Endothelial cell (in vitro differentiated cells): ENCODE measurements around the gene ALOX15B. TPM values are rescaled to one million over a fixed set of nuclear protein-coding genes. Genes with fewer than 3 reads are reported as not detected.

Source experiments
- DNase-seq: peaks from one replicate; pipeline ENCODE4 v3.0.0; 2021; ENCODE audit warnings: low spot score
- H3K27ac Mint-ChIP-seq: one replicate; pipeline ENCODE4 v1.8.0; 2021; ENCODE audit warnings: mixed read lengths, inconsistent platforms; ENCODE audit not compliant: unreplicated experiment
- H3K27me3 Mint-ChIP-seq: one replicate; pipeline ENCODE4 v1.8.0; 2021; ENCODE audit warnings: mild to moderate bottlenecking, moderate library complexity, mixed read lengths, inconsistent platforms; ENCODE audit not compliant: unreplicated experiment
- H3K36me3 Mint-ChIP-seq: one replicate; pipeline ENCODE4 v1.8.0; 2021; ENCODE audit warnings: mild to moderate bottlenecking, low read depth, mixed read lengths, inconsistent platforms; ENCODE audit not compliant: unreplicated experiment
- H3K4me1 Mint-ChIP-seq: one replicate; pipeline ENCODE4 v1.8.0; 2021; ENCODE audit warnings: mild to moderate bottlenecking, mixed read lengths, inconsistent platforms; ENCODE audit not compliant: unreplicated experiment
- H3K4me3 Mint-ChIP-seq: one replicate; pipeline ENCODE4 v1.8.0; 2021; ENCODE audit warnings: mild to moderate bottlenecking, mixed read lengths, inconsistent platforms; ENCODE audit not compliant: unreplicated experiment
- H3K9me3 Mint-ChIP-seq: one replicate; pipeline ENCODE4 v1.8.0; 2021; ENCODE audit warnings: mixed read lengths, inconsistent platforms; ENCODE audit not compliant: unreplicated experiment
- long read RNA-seq: library from polyadenylated mRNA; unstranded; transcript quantifications from one replicate; pipeline ENCODE4 v2.0.0, GENCODE V29; 2020; ENCODE audit not compliant: unreplicated experiment
- total RNA-seq: library from RNA; stranded (reverse); fragmentation: NEBNext Ultra II Directional; extraction: Animal tissue kit (Norgen Biotek cat#: 25700); gene quantifications from one replicate; pipeline ENCODE4 v1.2.1, GENCODE V29; 2021; ENCODE audit not compliant: unreplicated experiment
- TF ChIP-seq, protein P1 (sequence below): fragments of 200-600 bp; sonication (generic); IDR thresholded peaks from one replicate; pipeline ENCODE4 v1.5.0; 2021; ENCODE audit warnings: antibody characterized with exemption; ENCODE audit not compliant: unreplicated experiment

Gene ALOX15B, protein sequence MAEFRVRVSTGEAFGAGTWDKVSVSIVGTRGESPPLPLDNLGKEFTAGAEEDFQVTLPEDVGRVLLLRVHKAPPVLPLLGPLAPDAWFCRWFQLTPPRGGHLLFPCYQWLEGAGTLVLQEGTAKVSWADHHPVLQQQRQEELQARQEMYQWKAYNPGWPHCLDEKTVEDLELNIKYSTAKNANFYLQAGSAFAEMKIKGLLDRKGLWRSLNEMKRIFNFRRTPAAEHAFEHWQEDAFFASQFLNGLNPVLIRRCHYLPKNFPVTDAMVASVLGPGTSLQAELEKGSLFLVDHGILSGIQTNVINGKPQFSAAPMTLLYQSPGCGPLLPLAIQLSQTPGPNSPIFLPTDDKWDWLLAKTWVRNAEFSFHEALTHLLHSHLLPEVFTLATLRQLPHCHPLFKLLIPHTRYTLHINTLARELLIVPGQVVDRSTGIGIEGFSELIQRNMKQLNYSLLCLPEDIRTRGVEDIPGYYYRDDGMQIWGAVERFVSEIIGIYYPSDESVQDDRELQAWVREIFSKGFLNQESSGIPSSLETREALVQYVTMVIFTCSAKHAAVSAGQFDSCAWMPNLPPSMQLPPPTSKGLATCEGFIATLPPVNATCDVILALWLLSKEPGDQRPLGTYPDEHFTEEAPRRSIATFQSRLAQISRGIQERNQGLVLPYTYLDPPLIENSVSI
- 0.13 TPM for total RNA-seq
- long read RNA-seq, result 0 reads

DNA sequence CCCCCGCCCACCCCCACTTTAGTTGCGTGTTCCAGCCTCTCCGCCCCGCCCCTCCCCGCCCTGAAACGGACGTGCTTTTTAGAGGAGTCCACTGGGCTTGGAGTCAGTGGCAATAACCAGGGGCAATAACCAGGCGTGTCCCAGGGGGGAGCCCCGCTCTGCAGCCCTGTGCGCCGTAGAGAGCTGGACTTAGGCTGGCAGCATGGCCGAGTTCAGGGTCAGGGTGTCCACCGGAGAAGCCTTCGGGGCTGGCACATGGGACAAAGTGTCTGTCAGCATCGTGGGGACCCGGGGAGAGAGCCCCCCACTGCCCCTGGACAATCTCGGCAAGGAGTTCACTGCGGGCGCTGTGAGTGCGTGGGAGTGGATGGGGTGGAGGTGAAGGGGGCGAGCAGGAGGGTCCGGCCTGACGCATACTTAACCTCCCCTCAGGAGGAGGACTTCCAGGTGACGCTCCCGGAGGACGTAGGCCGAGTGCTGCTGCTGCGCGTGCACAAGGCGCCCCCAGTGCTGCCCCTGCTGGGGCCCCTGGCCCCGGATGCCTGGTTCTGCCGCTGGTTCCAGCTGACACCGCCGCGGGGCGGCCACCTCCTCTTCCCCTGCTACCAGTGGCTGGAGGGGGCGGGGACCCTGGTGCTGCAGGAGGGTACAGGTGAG is at the start of gene ALOX15B:
Gene ALOX15B, plus strand, starts transcription at position 106 of the 657 bp plus-strand sequence. Its CDS starts 97 bp downstream, at position 203.
- Mint-ChIP-seq H3K4me1 (peaks cover 4% of the 10 kb centered on the region), H3K27me3 (peaks cover 10% of the 10 kb centered on the region), H3K4me3 (no peak within 1 kb of the TSS), H3K9me3 (no peaks in the 10 kb centered on the region), H3K27ac (no peak within 1 kb of the TSS), H3K36me3 (peaks cover 4% of the 10 kb centered on the region)
- no peak for DNase-seq
- TF ChIP-seq, protein P1, sequence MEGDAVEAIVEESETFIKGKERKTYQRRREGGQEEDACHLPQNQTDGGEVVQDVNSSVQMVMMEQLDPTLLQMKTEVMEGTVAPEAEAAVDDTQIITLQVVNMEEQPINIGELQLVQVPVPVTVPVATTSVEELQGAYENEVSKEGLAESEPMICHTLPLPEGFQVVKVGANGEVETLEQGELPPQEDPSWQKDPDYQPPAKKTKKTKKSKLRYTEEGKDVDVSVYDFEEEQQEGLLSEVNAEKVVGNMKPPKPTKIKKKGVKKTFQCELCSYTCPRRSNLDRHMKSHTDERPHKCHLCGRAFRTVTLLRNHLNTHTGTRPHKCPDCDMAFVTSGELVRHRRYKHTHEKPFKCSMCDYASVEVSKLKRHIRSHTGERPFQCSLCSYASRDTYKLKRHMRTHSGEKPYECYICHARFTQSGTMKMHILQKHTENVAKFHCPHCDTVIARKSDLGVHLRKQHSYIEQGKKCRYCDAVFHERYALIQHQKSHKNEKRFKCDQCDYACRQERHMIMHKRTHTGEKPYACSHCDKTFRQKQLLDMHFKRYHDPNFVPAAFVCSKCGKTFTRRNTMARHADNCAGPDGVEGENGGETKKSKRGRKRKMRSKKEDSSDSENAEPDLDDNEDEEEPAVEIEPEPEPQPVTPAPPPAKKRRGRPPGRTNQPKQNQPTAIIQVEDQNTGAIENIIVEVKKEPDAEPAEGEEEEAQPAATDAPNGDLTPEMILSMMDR, result no peak

DNA sequence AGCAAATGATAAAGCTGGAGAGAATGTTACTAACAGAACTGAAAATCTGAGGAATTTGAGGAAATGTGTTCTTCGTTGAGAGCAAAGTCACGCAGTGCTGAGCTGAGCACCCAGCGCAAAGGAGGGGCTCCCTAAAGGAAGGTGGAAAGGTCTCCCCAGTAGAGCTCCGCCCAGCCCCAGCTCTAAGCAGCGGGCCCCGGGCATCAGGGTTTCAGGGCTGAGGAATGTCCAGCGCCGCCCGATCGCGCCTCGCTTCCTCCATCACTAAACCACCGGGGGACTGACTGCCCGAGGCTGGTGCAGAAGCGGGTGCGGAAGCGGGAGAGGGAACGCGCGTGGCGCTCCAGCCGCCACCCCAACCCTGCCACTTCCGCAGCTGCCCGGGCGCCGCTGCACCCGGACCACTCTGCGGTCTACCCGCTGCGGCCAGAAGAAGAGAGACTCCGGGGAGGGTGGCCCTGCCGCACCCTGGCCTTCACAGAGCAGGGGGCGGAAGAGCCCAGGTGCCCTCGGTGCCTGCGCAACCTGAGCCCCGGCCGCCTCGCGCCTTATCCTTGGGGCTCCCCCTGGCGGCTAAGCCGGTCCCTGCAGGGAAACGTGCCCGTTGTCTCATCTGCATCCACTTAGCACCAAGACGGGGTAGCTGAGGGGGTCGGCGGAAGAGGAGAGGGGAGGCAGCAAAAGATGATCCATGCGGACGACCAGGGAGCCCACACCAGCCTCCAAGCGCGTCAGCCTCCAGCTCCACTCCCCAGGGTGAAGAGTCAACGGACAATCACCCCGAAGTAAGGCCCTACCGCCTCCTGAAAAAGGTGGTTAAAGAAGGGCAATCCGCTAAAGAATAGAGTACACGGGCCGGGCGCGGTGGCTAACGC is 48.8 kb upstream of the ALOX15B start:
- no peak overlapping the region for H3K27ac Mint-ChIP-seq
- no peaks in the 10 kb centered on the region for H3K36me3 Mint-ChIP-seq
- peak overlapping the region; percentile 56 for H3K4me3 Mint-ChIP-seq
- peak; percentile 93 for DNase-seq
- no peaks in the 10 kb centered on the region for H3K4me1 Mint-ChIP-seq
- H3K27me3 Mint-ChIP-seq, result no peaks in the 10 kb centered on the region
- TF ChIP-seq, protein P1, result peak; percentile 96
- no peaks in the 10 kb centered on the region for H3K9me3 Mint-ChIP-seq

DNA sequence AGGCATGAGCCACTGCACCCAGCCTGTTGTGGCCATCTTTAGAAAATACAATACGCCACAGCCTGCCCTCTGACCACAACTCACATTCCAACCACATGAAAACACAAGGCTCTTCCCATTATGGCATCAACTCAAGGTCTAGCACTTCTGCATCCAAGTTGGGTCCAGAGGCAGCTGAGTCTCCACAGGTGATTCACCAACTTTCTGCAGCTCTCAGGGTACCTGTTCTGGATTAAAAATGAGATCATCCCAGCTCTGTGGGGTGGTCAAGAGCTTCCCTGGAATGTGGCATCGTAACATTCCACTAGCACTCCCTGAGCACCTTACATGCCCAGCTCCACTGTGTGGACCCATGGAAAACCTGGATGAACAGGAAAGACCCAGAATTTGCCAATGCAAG is 46.3 kb upstream of the ALOX15B start:
- TF ChIP-seq, protein P1, result no peak
- H3K27me3 Mint-ChIP-seq, result no peaks in the 10 kb centered on the region
- no peaks in the 10 kb centered on the region for H3K36me3 Mint-ChIP-seq
- no peak overlapping the region for H3K27ac Mint-ChIP-seq
- H3K4me1 Mint-ChIP-seq, result no peaks in the 10 kb centered on the region
- no peak overlapping the region for H3K4me3 Mint-ChIP-seq
- no peak for DNase-seq
- H3K9me3 Mint-ChIP-seq, result no peaks in the 10 kb centered on the region

DNA sequence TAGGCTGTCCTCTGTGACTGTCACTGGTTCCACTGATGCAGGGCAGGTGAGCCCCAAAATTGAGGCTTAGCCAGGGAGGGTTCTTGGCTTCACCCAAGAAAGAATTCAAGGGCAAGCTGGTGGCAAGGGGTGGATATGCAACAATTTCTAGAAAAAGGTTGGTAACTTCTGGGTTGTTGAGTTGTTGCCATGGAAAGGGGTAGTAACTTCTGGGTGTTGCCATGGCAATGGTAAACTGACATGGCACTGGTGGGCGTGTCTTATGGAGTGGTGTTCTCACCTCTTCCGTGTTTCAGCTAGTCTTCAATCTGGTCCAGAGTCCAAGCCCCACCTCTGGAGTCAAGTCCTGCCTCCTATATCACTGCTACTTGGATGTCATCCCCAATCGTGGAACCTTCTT is 45.9 kb upstream of the ALOX15B start:
- Mint-ChIP-seq H3K4me3 (no peak overlapping the region), H3K36me3 (no peaks in the 10 kb centered on the region), H3K27ac (no peak overlapping the region), H3K9me3 (no peaks in the 10 kb centered on the region), H3K4me1 (no peaks in the 10 kb centered on the region), H3K27me3 (no peaks in the 10 kb centered on the region)
- TF ChIP-seq, protein P1, result no peak
- no peak for DNase-seq
